Prostate gland (tissue), 2 donors: Measurements from ENCODE around the gene TBCCD1. TPM values are rescaled to one million over a fixed set of nuclear protein-coding genes. Genes with fewer than 3 reads are reported as not detected.

Experiments used
- DNase-seq: peaks from one replicate; pipeline ENCODE4 v3.0.0-alpha.2; 2019; ENCODE audit warnings: low spot score
- H3K27ac ChIP-seq, 2 donors: fragments of 200-600 bp; sonication (generic); 2 replicates each; pipeline ENCODE4 v1.5.1; 2017 to 2019
- H3K27me3 ChIP-seq: fragments of 200-600 bp; sonication (generic); replicated peaks from 2 replicates; pipeline ENCODE4 v1.5.1; 2019; ENCODE audit not compliant: insufficient read depth
- H3K36me3 ChIP-seq, 2 donors: fragments of 200-600 bp; sonication (generic); 1 replicate in 1 of 2; 2 replicates in 1 of 2; pipeline versions ENCODE4 v1.5.1 to v1.8.1; 2017 to 2019
- H3K4me1 ChIP-seq: fragments of 200-600 bp; sonication (generic); replicated peaks from 2 replicates; pipeline ENCODE4 v1.5.1; 2019
- H3K4me3 ChIP-seq, 2 donors: fragments of 200-600 bp; sonication (generic); 2 replicates each; pipeline ENCODE4 v1.5.1; 2017 to 2019
- H3K9me3 ChIP-seq: fragments of 200-600 bp; sonication (generic); 2 replicates; pipeline ENCODE4 v1.5.1; 2017
- POLR2A ChIP-seq: fragments of 450-650 bp; IDR thresholded peaks from one replicate; pipeline ENCODE4 v1.6.1; 2016; ENCODE audit warnings: antibody characterized with exemption, mild to moderate bottlenecking
- POLR2AphosphoS5 ChIP-seq: sonication (generic); formaldehyde crosslinking; IDR thresholded peaks from one replicate; pipeline ENCODE4 v1.6.1; 2017; ENCODE audit warnings: antibody characterized with exemption
- WGBS: methylation state at CpG from one replicate; pipeline ENCODE4 v1.1.5; 2018; 5-methylcytosine and 5-hydroxymethylcytosine counted together
- intact Hi-C: fragments of 100-400 bp; cut with DNase I; formaldehyde crosslinking; loops from one replicate; pipeline ENCODE4 v1.14.2; 2022
- total RNA-seq, 2 donors: library from RNA; depleted of rRNA; stranded (reverse); fragments of >200 nt; gene quantifications; one replicate each; pipeline ENCODE4 v1.1.0, GENCODE V29; 2016
- TF ChIP-seq, protein P1 (sequence below), 4 experiments: fragments of 200-600 bp in 2 of 4; fragments of 450-650 bp in 2 of 4; sonication (generic) in 2 of 4; IDR thresholded peaks; 1 replicate in 3 of 4; 2 replicates in 1 of 4; pipeline ENCODE4 v1.5.1; 2016 to 2019; ENCODE audit warnings: antibody characterized with exemption in 4 of 4, mild to moderate bottlenecking in 2 of 4, moderate library complexity in 2 of 4

Gene TBCCD1
- total RNA-seq, 2 donors from 2014 or later, result 10.4 to 26.0 TPM

DNA sequence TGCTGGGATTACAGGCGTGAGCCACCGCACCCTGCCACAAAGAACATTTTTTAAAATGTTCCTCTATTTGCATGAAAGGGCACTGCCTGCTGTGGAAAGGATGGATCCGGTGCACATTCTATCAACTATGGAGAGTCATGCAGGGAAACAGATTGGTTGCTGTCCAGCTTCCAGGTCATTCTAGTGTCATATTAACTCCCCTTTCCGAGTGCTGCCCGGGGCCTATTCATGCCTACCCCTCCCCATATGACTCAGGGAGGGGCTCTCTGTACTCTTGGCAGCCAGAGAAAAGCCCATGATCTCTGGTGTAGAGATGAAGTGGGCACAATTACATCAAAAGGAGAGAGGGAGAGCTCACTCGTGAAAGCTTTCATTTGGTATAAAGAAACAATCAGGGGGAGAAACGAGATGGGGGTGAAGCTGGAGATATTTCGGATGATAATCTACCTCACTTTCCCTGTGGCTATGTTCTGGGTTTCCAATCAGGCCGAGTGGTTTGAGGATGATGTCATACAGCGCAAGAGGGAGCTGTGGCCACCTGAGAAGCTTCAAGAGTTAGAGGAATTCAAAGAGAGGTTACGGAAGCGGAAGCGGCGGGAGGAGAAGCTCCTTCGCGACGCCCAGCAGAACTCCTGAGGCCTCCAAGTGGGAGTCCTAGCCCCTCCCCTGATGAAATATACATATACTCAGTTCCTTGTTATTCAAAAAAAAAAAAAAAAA, 29.6 kb upstream of the TBCCD1 start:
- intact Hi-C loops, result no loop called here
- Histone ChIP-seq H3K27me3 (no peaks in the 10 kb centered on the region), H3K27ac (no peak overlapping the region), H3K4me3 (no peak overlapping the region), H3K9me3 (no peaks in the 10 kb centered on the region), H3K36me3 (no peaks in the 10 kb centered on the region), H3K4me1 (no peaks in the 10 kb centered on the region)
- 48% methylated on average over 17 of the region's 17 CpGs for WGBS
- DNase-seq, result no peak
- no peak for TF ChIP-seq POLR2A

DNA sequence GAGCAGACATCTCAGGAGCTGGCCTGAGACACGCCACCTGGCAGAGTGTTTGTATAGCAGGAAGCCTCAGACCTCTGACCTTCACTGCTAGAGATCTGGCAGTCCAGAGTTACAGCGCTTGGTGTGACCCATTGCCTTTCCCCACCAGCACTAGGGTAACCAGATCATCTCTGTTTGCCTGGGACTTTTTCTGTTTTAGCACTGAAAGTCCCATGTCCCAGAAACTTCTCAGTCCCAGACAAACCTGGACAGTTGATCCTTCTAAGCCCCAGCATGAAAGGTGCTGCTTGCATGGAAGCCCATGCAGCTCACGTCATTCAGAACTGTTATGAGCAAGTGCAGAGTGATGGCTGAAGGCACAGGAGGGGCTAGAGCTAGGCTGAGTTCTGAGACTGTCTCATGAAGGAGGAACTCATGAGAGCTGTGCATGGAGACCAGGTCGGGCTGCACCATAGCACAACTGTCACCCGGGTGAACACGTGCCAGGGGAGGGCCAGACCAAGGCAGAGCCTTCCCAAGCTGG, 27.5 kb upstream of the TBCCD1 start:
- H3K36me3 ChIP-seq, result no peaks in the 10 kb centered on the region
- WGBS, result 75% methylated on average over 6 of the region's 6 CpGs

GRCh38 chr3:186593862-186594261, 26.7 kb upstream of the TBCCD1 start:
- WGBS, result 93% methylated on average over 3 of the region's 3 CpGs
- no peak for DNase-seq

More for the DNA sequence above, 27.5 kb upstream of the TBCCD1 start:
- Histone ChIP-seq H3K4me3 (no peak overlapping the region), H3K27ac (no peak overlapping the region), H3K9me3 (no peaks in the 10 kb centered on the region), H3K27me3 (no peaks in the 10 kb centered on the region), H3K4me1 (no peaks in the 10 kb centered on the region)
- intact Hi-C loops, result no loop called here
- DNase-seq, result no peak
- TF ChIP-seq POLR2AphosphoS5, result no peak
- TF ChIP-seq, protein P1, sequence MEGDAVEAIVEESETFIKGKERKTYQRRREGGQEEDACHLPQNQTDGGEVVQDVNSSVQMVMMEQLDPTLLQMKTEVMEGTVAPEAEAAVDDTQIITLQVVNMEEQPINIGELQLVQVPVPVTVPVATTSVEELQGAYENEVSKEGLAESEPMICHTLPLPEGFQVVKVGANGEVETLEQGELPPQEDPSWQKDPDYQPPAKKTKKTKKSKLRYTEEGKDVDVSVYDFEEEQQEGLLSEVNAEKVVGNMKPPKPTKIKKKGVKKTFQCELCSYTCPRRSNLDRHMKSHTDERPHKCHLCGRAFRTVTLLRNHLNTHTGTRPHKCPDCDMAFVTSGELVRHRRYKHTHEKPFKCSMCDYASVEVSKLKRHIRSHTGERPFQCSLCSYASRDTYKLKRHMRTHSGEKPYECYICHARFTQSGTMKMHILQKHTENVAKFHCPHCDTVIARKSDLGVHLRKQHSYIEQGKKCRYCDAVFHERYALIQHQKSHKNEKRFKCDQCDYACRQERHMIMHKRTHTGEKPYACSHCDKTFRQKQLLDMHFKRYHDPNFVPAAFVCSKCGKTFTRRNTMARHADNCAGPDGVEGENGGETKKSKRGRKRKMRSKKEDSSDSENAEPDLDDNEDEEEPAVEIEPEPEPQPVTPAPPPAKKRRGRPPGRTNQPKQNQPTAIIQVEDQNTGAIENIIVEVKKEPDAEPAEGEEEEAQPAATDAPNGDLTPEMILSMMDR (IDR thresholded peaks at IDR 0.05), result no peak
- TF ChIP-seq POLR2A, result no peak

GRCh38 chr3:186592682-186593081, 25.5 kb upstream of the TBCCD1 start:
- no peaks in the 10 kb centered on the region for H3K36me3 ChIP-seq
- H3K4me1 ChIP-seq, result no peaks in the 10 kb centered on the region
- DNase-seq, result no peak
- intact Hi-C loops, result no loop called here
- no peaks in the 10 kb centered on the region for H3K9me3 ChIP-seq
- no peak overlapping the region for H3K27ac ChIP-seq
- H3K27me3 ChIP-seq, result no peaks in the 10 kb centered on the region
- WGBS, result 93% methylated on average over 4 of the region's 4 CpGs
- no peak overlapping the region for H3K4me3 ChIP-seq
- TF ChIP-seq POLR2AphosphoS5 (no peak), POLR2A (no peak)
- TF ChIP-seq, protein P1 (IDR thresholded peaks at IDR 0.05), result no peak

More at GRCh38 chr3:186593862-186594261, 26.7 kb upstream of the TBCCD1 start:
- intact Hi-C loops, result no loop called here
- Histone ChIP-seq H3K9me3 (no peaks in the 10 kb centered on the region), H3K4me1 (no peaks in the 10 kb centered on the region), H3K4me3 (no peak overlapping the region), H3K27ac (no peak overlapping the region), H3K27me3 (no peaks in the 10 kb centered on the region), H3K36me3 (no peaks in the 10 kb centered on the region)
- TF ChIP-seq POLR2A (no peak), POLR2AphosphoS5 (no peak)
- TF ChIP-seq, protein P1 (IDR thresholded peaks at IDR 0.05), result no peak

- H3K4me3 ChIP-seq, result no peak overlapping the region
- intact Hi-C loops, result no loop called here
- no peaks in the 10 kb centered on the region for H3K9me3 ChIP-seq
- 84% methylated on average over 7 of the region's 7 CpGs for WGBS
- no peaks in the 10 kb centered on the region for H3K36me3 ChIP-seq
- no peak overlapping the region for H3K27ac ChIP-seq
- no peaks in the 10 kb centered on the region for H3K27me3 ChIP-seq
- DNase-seq, result no peak
- no peak for TF ChIP-seq POLR2A
- no peak for TF ChIP-seq POLR2AphosphoS5
- TF ChIP-seq, protein P1 (IDR thresholded peaks at IDR 0.05), result no peak
- H3K4me1 ChIP-seq, result no peaks in the 10 kb centered on the region
Observed at GRCh38 chr3:186590580-186591295, 23.6 kb upstream of the TBCCD1 start.
